Stimulated activated CD4-positive, alpha-beta T cell treated with anti-CD3 and anti-CD28 coated beads, TNF-alpha, amount 100 ng/mL, for 24 hours (primary cell): ENCODE measurements around the gene TIRAP.
"Not testable (repeated sequence)": the region's sequence is repeated elsewhere in the genome, so short reads cannot be mapped to it uniquely, and the experiment has no call there.

Experiments used
- DNase-seq, 3 experiments: peaks; one replicate each; pipeline ENCODE4 v3.0.0-alpha.2; 2020; ENCODE audit warnings: low read depth in 3 of 3

The TIRAP gene

GRCh38 chr11:126282736-126283591, at the start of gene TIRAP:
Gene TIRAP (plus strand): TSS chr11:126283093. CDS start chr11:126290895, 7,802 bp downstream.
- peak in 1 of 3 experiments; percentile 49 for DNase-seq

GRCh38 chr11:126233391-126233790, 49.5 kb upstream of the TIRAP start:
- no peak for DNase-seq

GRCh38 chr11:126246636-126247035, 36.3 kb upstream of the TIRAP start:
- DNase-seq = no peak

- DNase-seq = no peak
Observed at GRCh38 chr11:126253265-126253664, 29.6 kb upstream of the TIRAP start.

GRCh38 chr11:126254819-126255218, 28.1 kb upstream of the TIRAP start:
- no peak for DNase-seq

GRCh38 chr11:126255507-126255906, 27.4 kb upstream of the TIRAP start:
- DNase-seq = not testable (repeated sequence)

- DNase-seq = no peak
Observed at GRCh38 chr11:126256216-126256615, 26.7 kb upstream of the TIRAP start.

- DNase-seq = no peak
Observed at GRCh38 chr11:126257144-126257543, 25.7 kb upstream of the TIRAP start.

- DNase-seq = no peak
Observed at GRCh38 chr11:126257764-126258163, 25.1 kb upstream of the TIRAP start.

- DNase-seq = no peak
Observed at GRCh38 chr11:126262216-126262615, 20.7 kb upstream of the TIRAP start.

GRCh38 chr11:126263489-126263888, 19.4 kb upstream of the TIRAP start:
- no peak for DNase-seq

- no peak for DNase-seq
Observed at GRCh38 chr11:126265811-126266210, 17.1 kb upstream of the TIRAP start.

GRCh38 chr11:126267650-126268049, 15.2 kb upstream of the TIRAP start:
- DNase-seq = no peak

- no peak for DNase-seq
Observed at GRCh38 chr11:126268361-126268707, 14.6 kb upstream of the TIRAP start.

GRCh38 chr11:126268708-126269579, 13.9 kb upstream of the TIRAP start, which contains the start of the genes FOXRED1 and SRPRA:
Gene FOXRED1 (plus strand): TSS chr11:126269154. CDS start chr11:126269207, 53 bp downstream.
Gene SRPRA (minus strand): TSS chr11:126268895. CDS start chr11:126268804, 91 bp downstream.
- DNase-seq = peak; percentile 99 to 100 (median 100)

- DNase-seq = no peak
Observed at GRCh38 chr11:126277322-126277721, 5.6 kb upstream of the TIRAP start.

GRCh38 chr11:126277780-126278179, 5.1 kb upstream of the TIRAP start:
- no peak for DNase-seq

- DNase-seq = no peak
Observed at GRCh38 chr11:126279191-126279590, 3.7 kb upstream of the TIRAP start.

- DNase-seq = no peak
Observed at GRCh38 chr11:126280595-126280994, 2.3 kb upstream of the TIRAP start.

GRCh38 chr11:126281245-126281644, 1.6 kb upstream of the TIRAP start:
- no peak for DNase-seq

GRCh38 chr11:126281666-126282175, 1.2 kb upstream of the TIRAP start:
- no peak for DNase-seq

- no peak for DNase-seq
Observed at GRCh38 chr11:126282361-126282735, 545 bp upstream of the TIRAP start.
